ENCODE measurements around the gene BBLN.

Gene BBLN

DNA sequence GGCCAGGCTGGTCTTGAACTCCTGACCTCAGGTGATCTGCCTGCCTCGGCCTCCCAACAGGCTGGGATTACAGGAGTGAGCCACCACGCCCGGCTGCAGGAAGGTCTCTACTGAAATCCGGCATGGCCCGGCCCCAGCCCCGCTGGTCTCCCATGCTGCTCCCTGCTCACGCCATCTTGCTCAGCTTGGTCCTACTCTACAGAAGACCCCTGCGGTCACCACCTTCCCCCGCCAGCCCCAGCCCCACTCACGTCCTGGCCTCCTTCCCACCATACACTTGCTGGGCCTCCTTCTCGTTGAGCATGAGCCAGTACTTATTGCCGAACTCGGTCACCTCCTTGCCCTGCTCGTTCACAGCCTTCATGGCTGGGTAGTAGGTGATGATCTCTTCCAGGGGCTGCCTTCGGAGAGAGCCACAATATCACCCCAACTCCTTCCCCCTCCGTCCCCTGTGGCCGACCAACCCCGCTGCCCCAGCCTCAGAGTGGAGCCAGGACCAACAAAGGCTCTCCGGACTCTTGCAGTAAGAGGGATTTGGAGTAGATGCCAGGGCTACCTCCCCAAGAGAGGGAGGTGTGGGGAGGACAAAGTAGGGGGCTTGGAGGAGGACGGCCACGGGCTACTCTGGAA is 36.5 kb upstream of the BBLN start:
- no peak for ATAC-seq
- TF ChIP-seq ZFP3 (CRISPR knock-in tag; IDR thresholded peaks at IDR 0.05) (no peak), RARB (CRISPR knock-in tag; IDR thresholded peaks at IDR 0.05) (no peak), TOX (CRISPR knock-in tag; IDR thresholded peaks at IDR 0.05; ENCODE audit: borderline replicate concordance) (no peak), ISL1 (CRISPR knock-in tag; IDR thresholded peaks at IDR 0.05) (no peak), GLIS3 (CRISPR knock-in tag; IDR thresholded peaks at IDR 0.05) (no peak), OSR1 (CRISPR knock-in tag; IDR thresholded peaks at IDR 0.05) (no peak), CSDC2 (CRISPR knock-in tag; IDR thresholded peaks at IDR 0.05) (no peak), BACH2 (CRISPR knock-in tag; IDR thresholded peaks at IDR 0.05; ENCODE audit: borderline replicate concordance) (no peak), TCF4 (CRISPR knock-in tag; IDR thresholded peaks at IDR 0.05; ENCODE audit: borderline replicate concordance) (no peak), ZNF8 (CRISPR knock-in tag; IDR thresholded peaks at IDR 0.05) (no peak), SNAI2 (CRISPR knock-in tag; IDR thresholded peaks at IDR 0.05) (no peak), ZNF70 (CRISPR knock-in tag; IDR thresholded peaks at IDR 0.05) (no peak), ZC3H10 (CRISPR knock-in tag; IDR thresholded peaks at IDR 0.05) (no peak), PPARA (CRISPR knock-in tag; IDR thresholded peaks at IDR 0.05; ENCODE audit: borderline replicate concordance) (no peak), ARNTL (CRISPR knock-in tag; IDR thresholded peaks at IDR 0.05; ENCODE audit: borderline replicate concordance, low read depth) (no peak), ZFP30 (CRISPR knock-in tag; IDR thresholded peaks at IDR 0.05) (no peak), ZNF565 (CRISPR knock-in tag; conservative IDR thresholded peaks at IDR 0.05; ENCODE audit: low read depth) (no peak), ESRRG (CRISPR knock-in tag; IDR thresholded peaks at IDR 0.05) (no peak)
- TF ChIP-seq, protein P1, sequence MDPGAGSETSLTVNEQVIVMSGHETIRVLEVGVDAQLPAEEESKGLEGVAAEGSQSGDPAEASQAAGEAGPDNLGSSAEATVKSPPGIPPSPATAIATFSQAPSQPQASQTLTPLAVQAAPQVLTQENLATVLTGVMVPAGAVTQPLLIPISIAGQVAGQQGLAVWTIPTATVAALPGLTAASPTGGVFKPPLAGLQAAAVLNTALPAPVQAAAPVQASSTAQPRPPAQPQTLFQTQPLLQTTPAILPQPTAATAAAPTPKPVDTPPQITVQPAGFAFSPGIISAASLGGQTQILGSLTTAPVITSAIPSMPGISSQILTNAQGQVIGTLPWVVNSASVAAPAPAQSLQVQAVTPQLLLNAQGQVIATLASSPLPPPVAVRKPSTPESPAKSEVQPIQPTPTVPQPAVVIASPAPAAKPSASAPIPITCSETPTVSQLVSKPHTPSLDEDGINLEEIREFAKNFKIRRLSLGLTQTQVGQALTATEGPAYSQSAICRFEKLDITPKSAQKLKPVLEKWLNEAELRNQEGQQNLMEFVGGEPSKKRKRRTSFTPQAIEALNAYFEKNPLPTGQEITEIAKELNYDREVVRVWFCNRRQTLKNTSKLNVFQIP (CRISPR knock-in tag; IDR thresholded peaks at IDR 0.05; ENCODE audit: borderline replicate concordance, low read depth), result no peak
- TF ChIP-seq, protein P2, sequence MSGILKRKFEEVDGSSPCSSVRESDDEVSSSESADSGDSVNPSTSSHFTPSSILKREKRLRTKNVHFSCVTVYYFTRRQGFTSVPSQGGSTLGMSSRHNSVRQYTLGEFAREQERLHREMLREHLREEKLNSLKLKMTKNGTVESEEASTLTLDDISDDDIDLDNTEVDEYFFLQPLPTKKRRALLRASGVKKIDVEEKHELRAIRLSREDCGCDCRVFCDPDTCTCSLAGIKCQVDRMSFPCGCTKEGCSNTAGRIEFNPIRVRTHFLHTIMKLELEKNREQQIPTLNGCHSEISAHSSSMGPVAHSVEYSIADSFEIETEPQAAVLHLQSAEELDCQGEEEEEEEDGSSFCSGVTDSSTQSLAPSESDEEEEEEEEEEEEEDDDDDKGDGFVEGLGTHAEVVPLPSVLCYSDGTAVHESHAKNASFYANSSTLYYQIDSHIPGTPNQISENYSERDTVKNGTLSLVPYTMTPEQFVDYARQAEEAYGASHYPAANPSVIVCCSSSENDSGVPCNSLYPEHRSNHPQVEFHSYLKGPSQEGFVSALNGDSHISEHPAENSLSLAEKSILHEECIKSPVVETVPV (CRISPR knock-in tag; IDR thresholded peaks at IDR 0.05), result no peak

DNA sequence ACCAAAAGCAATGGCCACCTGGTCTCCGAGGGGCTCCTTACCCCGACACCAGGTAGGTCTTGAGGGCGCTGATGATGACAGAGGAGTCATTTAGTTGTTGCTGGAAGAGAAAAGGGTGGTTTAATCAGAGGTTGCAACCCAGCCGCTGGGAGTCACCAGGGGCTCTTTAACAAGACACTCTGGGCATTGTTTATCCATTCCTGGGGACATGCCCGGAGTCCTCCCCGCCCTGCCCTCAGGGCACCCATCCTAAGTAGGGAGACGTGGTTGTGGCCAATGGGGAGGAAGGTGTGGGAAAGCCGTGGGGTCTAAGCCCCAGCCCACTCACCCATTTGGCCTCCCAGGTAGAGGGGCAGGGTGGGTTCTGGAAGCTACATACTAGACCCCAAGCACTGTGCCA is 35.6 kb upstream of the BBLN start:
- no peak for ATAC-seq

DNA sequence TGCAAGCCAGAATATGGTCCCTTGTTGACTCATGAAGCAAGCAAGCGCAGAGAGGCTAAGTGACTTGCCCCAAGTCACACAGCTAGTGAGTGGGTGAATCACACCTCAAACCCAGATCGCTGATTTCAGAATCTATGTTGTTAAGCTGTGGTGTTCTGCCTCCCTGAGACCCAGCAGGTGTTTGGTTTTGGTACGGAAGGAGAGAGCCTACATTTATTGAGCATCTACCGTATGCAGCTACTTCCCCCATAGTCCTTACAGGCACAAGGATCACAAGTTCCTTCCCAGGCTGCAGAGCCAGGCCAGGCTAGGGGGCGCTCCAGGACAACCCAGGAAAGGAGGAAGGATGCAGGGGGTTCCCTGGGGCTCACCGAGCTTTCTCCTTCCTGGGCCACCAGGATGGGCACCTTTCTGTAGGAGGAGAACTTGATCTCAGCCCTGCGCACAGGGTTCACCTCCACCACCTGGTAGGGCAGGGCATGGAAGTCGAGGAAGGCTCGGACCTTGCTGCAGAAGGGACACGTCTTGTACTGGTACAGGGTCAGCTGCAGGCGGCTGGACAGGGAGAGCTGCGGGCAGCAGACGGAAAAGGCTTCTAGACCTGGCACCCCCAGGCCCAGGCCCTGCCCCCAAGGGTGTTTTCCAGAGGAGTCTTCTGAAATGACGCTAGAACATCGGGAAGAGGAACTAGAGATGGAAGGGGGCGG is 35.0 kb upstream of the BBLN start:
- 0 out of 3 replicates have a peak, but pooled peaks have one; percentile 8 for ATAC-seq
- TF ChIP-seq ESRRG (CRISPR knock-in tag; IDR thresholded peaks at IDR 0.05) (no peak), CSDC2 (CRISPR knock-in tag; IDR thresholded peaks at IDR 0.05) (no peak)

More for the DNA sequence above, 35.6 kb upstream of the BBLN start:
- TF ChIP-seq TOX (CRISPR knock-in tag; IDR thresholded peaks at IDR 0.05; ENCODE audit: borderline replicate concordance) (no peak), SNAI2 (CRISPR knock-in tag; IDR thresholded peaks at IDR 0.05) (no peak), GLIS3 (CRISPR knock-in tag; IDR thresholded peaks at IDR 0.05) (no peak), ESRRG (CRISPR knock-in tag; IDR thresholded peaks at IDR 0.05) (no peak), CSDC2 (CRISPR knock-in tag; IDR thresholded peaks at IDR 0.05) (no peak), PPARA (CRISPR knock-in tag; IDR thresholded peaks at IDR 0.05; ENCODE audit: borderline replicate concordance) (no peak), ZFP3 (CRISPR knock-in tag; IDR thresholded peaks at IDR 0.05) (no peak)

DNA sequence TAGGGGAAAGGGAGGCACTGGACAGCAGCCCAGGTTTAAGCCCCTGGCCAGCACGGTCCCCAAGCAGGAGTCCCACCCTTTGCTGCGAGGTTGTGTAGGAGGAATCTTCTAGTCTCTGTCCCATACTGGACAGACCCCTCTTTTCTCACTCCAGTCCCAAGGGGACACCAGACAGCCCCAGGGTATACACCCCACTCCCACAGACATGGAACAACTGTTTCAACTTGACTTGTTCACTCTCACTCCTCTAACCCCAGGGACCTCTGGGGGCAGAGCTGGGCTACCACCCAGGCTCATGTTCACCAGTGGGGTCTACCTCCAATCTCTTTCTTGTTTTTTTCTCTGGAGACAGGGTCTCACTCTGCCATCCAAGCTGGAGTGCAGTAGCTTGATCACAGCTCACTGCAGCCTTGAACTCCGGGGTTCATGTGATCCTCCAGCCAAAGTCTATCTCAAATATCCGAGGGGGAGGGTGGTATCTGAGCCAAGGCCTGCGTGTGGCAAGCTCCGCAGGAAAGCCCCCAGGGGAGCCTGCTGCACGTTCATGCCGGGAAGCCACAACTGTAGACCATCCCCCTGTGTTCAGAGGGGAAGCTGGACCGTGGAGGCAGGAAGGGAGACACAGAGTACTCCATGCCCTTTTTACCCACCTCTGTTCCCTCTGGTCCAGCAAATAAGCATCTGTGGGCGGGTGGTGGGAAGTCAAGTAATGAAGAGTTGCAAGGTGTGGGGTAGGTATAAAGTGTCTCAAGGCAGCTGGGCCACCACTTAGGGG is 34.3 kb upstream of the BBLN start:
- no peak for TF ChIP-seq ZNF565 (CRISPR knock-in tag; conservative IDR thresholded peaks at IDR 0.05; ENCODE audit: low read depth)
- ATAC-seq, result no peak

DNA sequence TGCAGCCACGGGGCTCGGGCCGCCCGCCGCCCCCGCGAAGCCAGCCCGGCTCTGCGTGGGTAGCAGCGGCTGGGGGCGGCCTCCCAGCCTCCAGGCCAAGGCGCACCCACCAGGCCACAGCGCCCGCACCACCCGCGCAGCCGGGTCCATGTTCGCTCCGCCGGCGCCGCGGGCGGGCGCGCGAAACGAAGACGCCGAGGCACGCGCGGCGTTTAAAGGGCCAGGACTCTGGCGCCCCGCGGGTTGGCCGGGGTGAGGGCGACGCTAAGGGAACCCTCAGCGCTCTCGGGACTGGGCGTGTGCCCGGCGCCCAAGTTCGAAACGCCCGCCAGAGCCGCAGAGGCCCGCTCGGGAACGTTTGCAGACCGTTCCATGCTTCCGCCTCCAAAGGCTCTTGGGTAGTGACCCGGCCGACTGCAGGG is 32.5 kb upstream of the BBLN start, which contains the start of gene PTGES2:
TSS of gene PTGES2 (minus strand) at position 162 of the 422 bp plus-strand sequence. CDS start at position 150, 12 bp downstream.
- ATAC-seq, result peak; percentile 83
- TF ChIP-seq BACH2 (CRISPR knock-in tag; IDR thresholded peaks at IDR 0.05; ENCODE audit: borderline replicate concordance) (no peak), ARNTL (CRISPR knock-in tag; IDR thresholded peaks at IDR 0.05; ENCODE audit: borderline replicate concordance, low read depth) (no peak), ZNF565 (CRISPR knock-in tag; conservative IDR thresholded peaks at IDR 0.05; ENCODE audit: low read depth) (no peak), OSR1 (CRISPR knock-in tag; IDR thresholded peaks at IDR 0.05) (no peak), TCF4 (CRISPR knock-in tag; IDR thresholded peaks at IDR 0.05; ENCODE audit: borderline replicate concordance) (no peak), ZNF70 (CRISPR knock-in tag; IDR thresholded peaks at IDR 0.05) (no peak)
- TF ChIP-seq, protein P3, sequence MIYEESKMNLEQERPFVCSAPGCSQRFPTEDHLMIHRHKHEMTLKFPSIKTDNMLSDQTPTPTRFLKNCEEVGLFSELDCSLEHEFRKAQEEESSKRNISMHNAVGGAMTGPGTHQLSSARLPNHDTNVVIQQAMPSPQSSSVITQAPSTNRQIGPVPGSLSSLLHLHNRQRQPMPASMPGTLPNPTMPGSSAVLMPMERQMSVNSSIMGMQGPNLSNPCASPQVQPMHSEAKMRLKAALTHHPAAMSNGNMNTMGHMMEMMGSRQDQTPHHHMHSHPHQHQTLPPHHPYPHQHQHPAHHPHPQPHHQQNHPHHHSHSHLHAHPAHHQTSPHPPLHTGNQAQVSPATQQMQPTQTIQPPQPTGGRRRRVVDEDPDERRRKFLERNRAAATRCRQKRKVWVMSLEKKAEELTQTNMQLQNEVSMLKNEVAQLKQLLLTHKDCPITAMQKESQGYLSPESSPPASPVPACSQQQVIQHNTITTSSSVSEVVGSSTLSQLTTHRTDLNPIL (CRISPR knock-in tag; IDR thresholded peaks at IDR 0.05; ENCODE audit: low read depth), result no peak
- TF ChIP-seq, protein P4, sequence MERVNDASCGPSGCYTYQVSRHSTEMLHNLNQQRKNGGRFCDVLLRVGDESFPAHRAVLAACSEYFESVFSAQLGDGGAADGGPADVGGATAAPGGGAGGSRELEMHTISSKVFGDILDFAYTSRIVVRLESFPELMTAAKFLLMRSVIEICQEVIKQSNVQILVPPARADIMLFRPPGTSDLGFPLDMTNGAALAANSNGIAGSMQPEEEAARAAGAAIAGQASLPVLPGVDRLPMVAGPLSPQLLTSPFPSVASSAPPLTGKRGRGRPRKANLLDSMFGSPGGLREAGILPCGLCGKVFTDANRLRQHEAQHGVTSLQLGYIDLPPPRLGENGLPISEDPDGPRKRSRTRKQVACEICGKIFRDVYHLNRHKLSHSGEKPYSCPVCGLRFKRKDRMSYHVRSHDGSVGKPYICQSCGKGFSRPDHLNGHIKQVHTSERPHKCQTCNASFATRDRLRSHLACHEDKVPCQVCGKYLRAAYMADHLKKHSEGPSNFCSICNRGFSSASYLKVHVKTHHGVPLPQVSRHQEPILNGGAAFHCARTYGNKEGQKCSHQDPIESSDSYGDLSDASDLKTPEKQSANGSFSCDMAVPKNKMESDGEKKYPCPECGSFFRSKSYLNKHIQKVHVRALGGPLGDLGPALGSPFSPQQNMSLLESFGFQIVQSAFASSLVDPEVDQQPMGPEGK (CRISPR knock-in tag; IDR thresholded peaks at IDR 0.05; ENCODE audit: borderline replicate concordance), result no peak
- TF ChIP-seq, protein P1 (CRISPR knock-in tag; IDR thresholded peaks at IDR 0.05; ENCODE audit: borderline replicate concordance, low read depth), result no peak
- TF ChIP-seq, protein P2 (CRISPR knock-in tag; IDR thresholded peaks at IDR 0.05), result no peak

Data from SK-N-SH treated with all-trans-retinoic acid at 6 μM for 48 hours (cell line).